Measurements from ENCODE around the gene TM4SF18.

TM4SF18 gene

GRCh38 chr3:149280671-149281349 is 52.6 kb downstream of the TM4SF18 start:
- DNase-seq: no peak

DNA sequence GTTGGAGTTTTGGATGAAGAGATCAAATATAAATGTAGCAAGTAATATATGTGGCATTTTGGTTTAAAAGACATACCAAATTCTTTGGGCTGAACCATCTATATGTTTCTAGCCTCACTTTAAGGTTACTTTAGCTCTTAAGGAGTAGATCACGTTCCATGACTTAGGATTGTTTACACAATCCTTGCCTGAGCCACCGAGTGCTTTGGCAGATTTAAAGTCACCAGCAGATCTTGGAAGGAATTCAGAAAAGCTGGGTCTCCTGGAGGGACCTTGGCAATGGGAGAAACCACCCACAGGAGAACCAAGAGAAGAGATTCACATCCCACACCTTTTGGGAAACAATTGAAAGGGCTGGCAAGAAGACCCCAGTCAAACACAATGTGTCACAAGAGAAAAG is 54.5 kb downstream of the TM4SF18 start:
- DNase-seq: no peak

DNA sequence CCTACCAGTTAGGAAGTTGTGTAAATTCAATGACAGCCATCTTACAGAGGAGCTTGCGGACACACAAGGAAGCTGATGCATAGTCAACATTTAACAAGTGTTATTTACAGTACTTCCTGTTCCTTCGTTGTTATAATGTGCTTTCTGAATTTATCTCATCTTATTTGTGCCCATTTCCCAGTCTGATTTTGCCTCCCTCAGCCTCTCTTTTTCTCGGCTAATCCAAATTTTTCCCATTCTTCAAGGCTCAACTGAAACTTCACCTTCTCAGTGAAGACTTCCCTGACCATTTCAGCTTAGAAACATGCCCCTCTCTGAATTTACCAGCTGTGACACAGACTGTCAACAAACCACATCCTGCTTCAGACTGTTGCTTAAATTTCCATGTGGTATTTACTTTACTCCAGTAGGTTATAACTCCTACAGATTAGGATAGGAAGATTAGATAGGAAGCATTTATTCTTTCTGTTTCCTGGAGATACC is 56.1 kb downstream of the TM4SF18 start:
- DNase-seq: peak; percentile 33

GRCh38 chr3:149276619-149277018 is 56.8 kb downstream of the TM4SF18 start:
- DNase-seq: no peak

DNA sequence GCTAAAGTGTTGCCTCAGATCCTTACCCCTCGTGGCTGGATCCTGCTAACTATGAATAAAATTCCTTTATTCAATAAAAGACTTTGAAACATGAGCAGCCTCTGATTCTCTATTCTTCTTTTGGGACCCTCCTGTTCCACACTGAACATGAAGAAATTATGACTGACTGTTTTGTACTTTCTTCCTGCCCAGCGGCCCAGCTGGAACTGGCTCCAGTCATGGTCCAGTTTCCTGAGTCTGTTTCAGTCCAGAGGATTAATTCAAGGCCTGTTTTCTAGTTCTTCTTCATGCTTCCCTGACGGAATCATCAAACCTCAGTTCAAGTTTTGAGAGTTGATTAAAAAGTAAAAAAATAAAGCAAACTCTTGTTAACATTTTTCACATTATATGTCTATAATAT is 59.2 kb downstream of the TM4SF18 start:
- no peak for DNase-seq

GRCh38 chr3:149273096-149273751 is 60.2 kb downstream of the TM4SF18 start:
- DNase-seq: peak; percentile 73

GRCh38 chr3:149271669-149272068 is 61.8 kb downstream of the TM4SF18 start:
- DNase-seq: no peak

GRCh38 chr3:149270180-149270579 is 63.3 kb downstream of the TM4SF18 start:
- DNase-seq: no peak

DNA sequence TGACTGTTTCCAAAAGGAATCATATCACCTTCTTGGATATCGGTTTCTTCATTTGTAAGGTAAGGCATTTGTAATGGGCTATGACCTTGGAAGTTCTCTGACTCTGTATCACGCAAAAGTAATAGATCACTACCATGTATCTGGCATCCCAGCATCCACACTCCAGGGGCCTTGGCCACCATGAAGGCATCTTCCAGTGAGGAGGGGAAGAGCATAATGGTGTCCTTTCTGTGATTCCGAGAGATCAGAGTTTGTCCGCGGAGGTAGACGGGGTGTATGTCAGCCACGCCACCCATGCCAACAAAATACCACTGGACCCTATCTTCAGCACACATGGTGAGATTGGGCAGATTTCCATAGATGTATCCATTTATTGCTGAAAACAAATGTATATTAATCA is 63.7 kb downstream of the TM4SF18 start:
- DNase-seq: no peak
